HepG2 (cell line): ENCODE results near the gene PDZK1. TPM values are rescaled to one million over a fixed set of nuclear protein-coding genes. Genes with fewer than 3 reads are reported as not detected.
A peak's percentile ranks its signal among the peaks of the same experiment; 100 is the strongest.

Experiments
- ARID2 ChIP-seq: sonication (generic); formaldehyde crosslinking; IDR thresholded peaks from 2 replicates; pipeline ENCODE4 v1.8.1; 2022; ENCODE audit warnings: mild to moderate bottlenecking, missing genetic modification reagents, borderline replicate concordance
- ATF7 ChIP-seq, 2 experiments: fragments of 450-650 bp in 1 of 2; sonication (generic) in 1 of 2; formaldehyde crosslinking in 1 of 2; IDR thresholded peaks; 2 replicates each; pipeline versions ENCODE4 v1.4.0 to v1.6.1; 2016 to 2020; ENCODE audit warnings: antibody characterized with exemption in 1 of 2, mild to moderate bottlenecking in 1 of 2, missing genetic modification reagents in 1 of 2
- HINFP ChIP-seq: sonication (generic); formaldehyde crosslinking; IDR thresholded peaks from 2 replicates; pipeline ENCODE4 v1.4.0; 2020; ENCODE audit warnings: low read depth, mild to moderate bottlenecking, missing genetic modification reagents
- HNF1B ChIP-seq: sonication (generic); formaldehyde crosslinking; IDR thresholded peaks from 2 replicates; pipeline ENCODE4 v1.5.1; 2020; ENCODE audit warnings: mild to moderate bottlenecking, moderate library complexity, missing genetic modification reagents
- REST ChIP-seq, 2 experiments: IDR thresholded peaks; 2 replicates each; pipeline ENCODE4 v1.6.1; 2011 to 2012; ENCODE audit warnings: low read length in 2 of 2, borderline replicate concordance in 1 of 2, low read depth in 1 of 2, mild to moderate bottlenecking in 1 of 2, moderate library complexity in 1 of 2
- SMAD3 ChIP-seq: sonication (generic); formaldehyde crosslinking; IDR thresholded peaks from 2 replicates; pipeline ENCODE4 v1.4.0; 2020; ENCODE audit warnings: missing genetic modification reagents
- TCF7 ChIP-seq: sonication (generic); IDR thresholded peaks from 2 replicates; pipeline ENCODE4 v1.6.1; 2016; ENCODE audit warnings: antibody characterized with exemption, low read depth
- ZBTB4 ChIP-seq: sonication (generic); formaldehyde crosslinking; IDR thresholded peaks from 2 replicates; pipeline ENCODE4 v1.4.0; 2020; ENCODE audit warnings: missing genetic modification reagents, mild to moderate bottlenecking, borderline replicate concordance
- ZEB1 ChIP-seq: IDR thresholded peaks from 2 replicates; pipeline ENCODE4 v1.6.1; 2012; ENCODE audit warnings: mild to moderate bottlenecking, low read depth, inconsistent platforms; ENCODE audit not compliant: insufficient replicate concordance
- ZNF10 ChIP-seq: sonication (generic); formaldehyde crosslinking; IDR thresholded peaks from 2 replicates; pipeline ENCODE4 v1.4.0; 2020; ENCODE audit warnings: mild to moderate bottlenecking, low read depth, missing genetic modification reagents, borderline replicate concordance
- ZNF280B ChIP-seq: sonication (generic); formaldehyde crosslinking; IDR thresholded peaks from 2 replicates; pipeline ENCODE4 v1.5.0; 2020; ENCODE audit warnings: missing genetic modification reagents, mild to moderate bottlenecking, borderline replicate concordance
- ZNF34 ChIP-seq: sonication (generic); formaldehyde crosslinking; IDR thresholded peaks from 2 replicates; pipeline ENCODE4 v1.4.0; 2020; ENCODE audit warnings: mild to moderate bottlenecking, missing genetic modification reagents, borderline replicate concordance
- ZNF362 ChIP-seq: sonication (generic); formaldehyde crosslinking; IDR thresholded peaks from 2 replicates; pipeline ENCODE4 v1.4.0; 2020; ENCODE audit warnings: missing genetic modification reagents, mild to moderate bottlenecking, borderline replicate concordance
- ZNF674 ChIP-seq: sonication (generic); formaldehyde crosslinking; IDR thresholded peaks from 2 replicates; pipeline ENCODE4 v1.5.0; 2020; ENCODE audit warnings: low read depth, mild to moderate bottlenecking, missing genetic modification reagents
- polyA plus RNA-seq, 8 experiments: library from polyadenylated mRNA; depleted of rRNA in 3 of 8; stranded (reverse) in 7 of 8; unstranded in 1 of 8; fragments of >200 nt; fragmentation: Illumina TruSeq in 4 of 8; extraction: Trizol in 4 of 8; gene quantifications; 2 replicates each; pipeline versions ENCODE4 v1.2.1 to v1.2.3, GENCODE V29; 2011 to 2016; ENCODE audit warnings: low read depth in 4 of 8, missing spikeins in 1 of 8, mixed read lengths in 1 of 8; ENCODE audit not compliant: insufficient read depth in 1 of 8
- total RNA-seq, 5 experiments: library from RNA; depleted of rRNA; stranded (reverse); fragments of >200 nt; fragmentation: Illumina TruSeq; extraction: Trizol; gene quantifications; 2 replicates each; pipeline ENCODE4 v1.2.3, GENCODE V29; 2016; ENCODE audit warnings: low read depth in 1 of 5

Gene PDZK1
- total and polyA plus RNA-seq, 2 of the 13 experiments (the other 11 are each of a cell fraction or from before 2014, with no cell fraction given): 16.2 to 46.4 TPM

GRCh38 chr1:145714524-145715111, 7.5 kb upstream of the PDZK1 start (continued):
- TF ChIP-seq REST (IDR thresholded peaks at IDR 0.05; ENCODE audit: borderline replicate concordance in 1 of 2, low read depth in 1 of 2, low read length in 2 of 2) (no peak; a peak in 1 of 4 replicates), ZNF280B (CRISPR knock-in tag) (no peak), SMAD3 (no peak), ZEB1 (peak; percentile 58), HNF1B (CRISPR knock-in tag) (peak; percentile 80; the same call in 1 of the 2 replicates), ZBTB4 (CRISPR knock-in tag) (peak; percentile 45; the same call in 1 of the 2 replicates), ATF7 (IDR thresholded peaks at IDR 0.05) (no peak), ATF7 (CRISPR knock-in tag; IDR thresholded peaks at IDR 0.05) (no peak), HINFP (CRISPR knock-in tag) (peak; percentile 53; the same call in 1 of the 2 replicates), ARID2 (0 out of 2 replicates have a peak, but pooled peaks have one; percentile 38), ZNF10 (CRISPR knock-in tag) (no peak), TCF7 (no peak), ZNF362 (CRISPR knock-in tag) (no peak; the same call in 1 of the 2 replicates), ZNF34 (CRISPR knock-in tag) (no peak), ZNF674 (CRISPR knock-in tag) (no peak)
